GM12875 (cell line): ENCODE measurements around the gene SLC8A1.

ENCODE experiments used
- H3K4me3 ChIP-seq: one replicate; pipeline ENCODE4 v1.5.1; 2011; ENCODE audit warnings: low read depth, low read length, control low read depth
- CTCF ChIP-seq: IDR thresholded peaks from 2 replicates; pipeline ENCODE4 v1.5.1; 2011; ENCODE audit warnings: low read depth, mild to moderate bottlenecking, control low read depth, inconsistent platforms, low read length, moderate library complexity, borderline replicate concordance; ENCODE audit not compliant: insufficient read depth

Gene SLC8A1

DNA sequence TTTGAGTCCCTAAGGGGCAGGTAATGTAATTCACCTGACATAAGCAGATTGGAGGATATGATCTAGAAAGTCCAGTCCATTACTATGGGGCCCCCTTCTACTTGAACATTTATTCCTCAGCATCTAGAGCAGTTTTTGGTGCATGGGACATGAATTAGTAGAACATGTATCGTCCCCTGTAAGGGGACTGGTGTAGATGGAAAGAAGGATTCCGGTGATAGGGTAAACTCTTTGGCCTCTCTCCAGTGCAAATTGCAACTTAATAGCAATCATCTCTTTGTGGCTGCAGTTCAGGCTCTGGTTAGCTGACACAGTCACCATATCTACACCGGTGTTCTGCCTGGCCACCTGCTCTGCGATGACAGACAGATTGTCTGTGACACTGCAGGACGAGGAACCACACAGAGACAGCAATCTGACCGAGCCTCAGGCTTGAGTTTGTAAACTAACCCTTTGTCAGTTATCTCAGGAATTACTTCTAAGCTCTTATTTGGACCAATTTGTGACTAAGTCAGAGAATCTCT lies 6.4 kb upstream of the SLC8A1 start:
- TF ChIP-seq CTCF, result no peak
- H3K4me3 ChIP-seq, result no peak overlapping the region

DNA sequence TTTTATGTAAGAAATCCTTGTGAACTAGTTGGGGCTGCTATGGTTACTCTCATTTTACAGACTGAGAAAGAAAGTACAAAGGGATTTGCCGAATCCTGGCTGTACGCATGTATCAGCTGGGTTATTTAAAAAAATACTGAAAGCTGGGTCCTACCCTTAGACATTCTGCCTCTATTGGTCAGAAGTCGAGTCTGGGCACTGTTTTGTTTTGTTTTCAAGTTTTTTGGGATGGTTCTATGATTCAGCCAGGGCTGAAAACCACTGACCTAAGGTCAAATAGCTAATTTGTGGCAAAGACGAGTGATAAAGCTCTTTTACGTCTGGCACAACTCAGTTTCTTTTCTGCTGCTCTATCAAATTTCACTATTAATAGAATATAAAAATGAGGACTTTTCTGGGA lies 5.9 kb upstream of the SLC8A1 start:
- no peak overlapping the region for H3K4me3 ChIP-seq
- no peak for TF ChIP-seq CTCF

DNA sequence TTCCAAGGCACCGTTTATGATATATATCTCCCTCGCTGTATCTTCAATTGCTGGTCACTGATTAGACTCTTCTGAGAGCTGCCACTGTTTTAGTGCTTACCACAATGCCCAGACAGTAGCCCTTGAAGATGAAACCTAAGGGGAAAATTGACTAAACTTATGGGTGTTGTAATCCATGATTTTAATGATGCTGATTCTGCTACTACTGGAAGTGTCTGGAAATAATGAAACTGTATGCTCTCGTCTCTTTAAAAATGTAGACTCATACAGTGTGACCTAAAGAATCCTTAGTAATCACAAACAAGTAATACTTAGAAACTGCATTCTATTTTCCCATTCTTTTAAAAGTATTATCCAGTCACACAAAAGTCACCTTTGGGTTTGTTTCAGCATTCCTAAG lies 5.5 kb upstream of the SLC8A1 start:
- no peak for TF ChIP-seq CTCF

GRCh38 chr2:40456926-40457325 lies 5.0 kb upstream of the SLC8A1 start:
- TF ChIP-seq CTCF, result no peak
- H3K4me3 ChIP-seq, result no peak overlapping the region

More for the DNA sequence above, 5.5 kb upstream of the SLC8A1 start:
- H3K4me3 ChIP-seq, result no peak overlapping the region

- H3K4me3 ChIP-seq, result no peak overlapping the region
- no peak for TF ChIP-seq CTCF
Observed at GRCh38 chr2:40455661-40456060, 3.8 kb upstream of the SLC8A1 start.

- no peak overlapping the region for H3K4me3 ChIP-seq
- TF ChIP-seq CTCF, result no peak
Observed at GRCh38 chr2:40454321-40454720, 2.4 kb upstream of the SLC8A1 start.

DNA sequence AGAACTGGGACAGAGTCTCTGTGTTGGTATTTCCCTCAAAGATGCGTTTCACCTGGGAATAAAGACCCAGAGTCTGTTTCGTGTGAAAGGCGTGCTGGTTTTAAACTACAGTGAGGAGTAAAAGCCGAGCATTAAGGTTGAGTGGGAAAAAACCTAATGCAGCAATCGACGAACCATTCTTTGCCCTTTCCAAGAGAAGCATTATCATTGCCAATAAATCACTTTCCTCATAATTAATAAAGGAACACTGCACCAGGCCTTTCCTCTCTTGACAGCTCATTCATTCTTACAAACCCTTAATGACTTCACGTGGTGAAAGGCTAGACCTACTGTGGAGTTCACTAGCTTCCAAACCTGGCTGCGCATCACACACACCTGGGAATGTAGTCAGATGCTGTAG lies 896 bp upstream of the SLC8A1 start:
- H3K4me3 ChIP-seq, result no peak overlapping the region
- no peak for TF ChIP-seq CTCF
